ENCODE data around the gene GPR39.

The GPR39 gene

DNA sequence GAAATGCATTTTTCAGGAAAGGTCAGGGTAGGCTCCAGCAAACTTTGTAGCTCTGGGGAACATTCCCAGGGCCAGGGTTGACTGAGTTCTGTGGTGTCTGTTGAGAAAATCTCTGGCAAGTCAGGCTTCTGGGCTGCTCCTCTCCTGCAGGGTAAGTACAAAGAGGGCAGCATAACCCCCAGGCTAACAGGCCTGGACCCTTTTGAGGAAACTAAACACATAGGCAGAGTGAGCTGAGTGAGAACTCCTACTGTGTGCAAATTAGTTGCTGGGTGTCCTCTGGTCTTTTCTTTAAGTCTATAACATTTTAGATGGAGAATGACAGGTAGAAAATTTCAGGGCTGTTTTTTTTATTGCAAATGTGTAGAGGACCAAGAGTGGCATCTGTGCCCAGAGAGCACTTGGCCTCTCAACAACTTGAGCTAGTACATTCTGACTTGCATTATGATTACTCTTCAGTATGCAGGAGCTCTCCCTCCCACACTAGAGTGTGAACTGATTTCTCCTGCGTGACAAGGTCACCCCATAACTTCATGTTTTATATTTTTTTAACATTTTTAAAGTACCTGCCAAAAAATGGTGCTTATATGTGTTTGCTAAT is 49.9 kb downstream of the GPR39 start:
- peaks cover 6% of the 10 kb centered on the region for H3K27me3 Mint-ChIP-seq (ENCODE audit: low read depth, poor library complexity)
- no peak for DNase-seq
- no peak overlapping the region for H3K4me3 Mint-ChIP-seq
- peaks cover 32% of the 10 kb centered on the region for H3K9me3 Mint-ChIP-seq
- no peaks in the 10 kb centered on the region for H3K36me3 Mint-ChIP-seq (ENCODE audit: low read depth)
- peaks cover 5% of the 10 kb centered on the region for H3K4me1 Mint-ChIP-seq
- TF ChIP-seq, protein P1, sequence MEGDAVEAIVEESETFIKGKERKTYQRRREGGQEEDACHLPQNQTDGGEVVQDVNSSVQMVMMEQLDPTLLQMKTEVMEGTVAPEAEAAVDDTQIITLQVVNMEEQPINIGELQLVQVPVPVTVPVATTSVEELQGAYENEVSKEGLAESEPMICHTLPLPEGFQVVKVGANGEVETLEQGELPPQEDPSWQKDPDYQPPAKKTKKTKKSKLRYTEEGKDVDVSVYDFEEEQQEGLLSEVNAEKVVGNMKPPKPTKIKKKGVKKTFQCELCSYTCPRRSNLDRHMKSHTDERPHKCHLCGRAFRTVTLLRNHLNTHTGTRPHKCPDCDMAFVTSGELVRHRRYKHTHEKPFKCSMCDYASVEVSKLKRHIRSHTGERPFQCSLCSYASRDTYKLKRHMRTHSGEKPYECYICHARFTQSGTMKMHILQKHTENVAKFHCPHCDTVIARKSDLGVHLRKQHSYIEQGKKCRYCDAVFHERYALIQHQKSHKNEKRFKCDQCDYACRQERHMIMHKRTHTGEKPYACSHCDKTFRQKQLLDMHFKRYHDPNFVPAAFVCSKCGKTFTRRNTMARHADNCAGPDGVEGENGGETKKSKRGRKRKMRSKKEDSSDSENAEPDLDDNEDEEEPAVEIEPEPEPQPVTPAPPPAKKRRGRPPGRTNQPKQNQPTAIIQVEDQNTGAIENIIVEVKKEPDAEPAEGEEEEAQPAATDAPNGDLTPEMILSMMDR (IDR thresholded peaks at IDR 0.05): no peak
- H3K27ac Mint-ChIP-seq: no peak overlapping the region

DNA sequence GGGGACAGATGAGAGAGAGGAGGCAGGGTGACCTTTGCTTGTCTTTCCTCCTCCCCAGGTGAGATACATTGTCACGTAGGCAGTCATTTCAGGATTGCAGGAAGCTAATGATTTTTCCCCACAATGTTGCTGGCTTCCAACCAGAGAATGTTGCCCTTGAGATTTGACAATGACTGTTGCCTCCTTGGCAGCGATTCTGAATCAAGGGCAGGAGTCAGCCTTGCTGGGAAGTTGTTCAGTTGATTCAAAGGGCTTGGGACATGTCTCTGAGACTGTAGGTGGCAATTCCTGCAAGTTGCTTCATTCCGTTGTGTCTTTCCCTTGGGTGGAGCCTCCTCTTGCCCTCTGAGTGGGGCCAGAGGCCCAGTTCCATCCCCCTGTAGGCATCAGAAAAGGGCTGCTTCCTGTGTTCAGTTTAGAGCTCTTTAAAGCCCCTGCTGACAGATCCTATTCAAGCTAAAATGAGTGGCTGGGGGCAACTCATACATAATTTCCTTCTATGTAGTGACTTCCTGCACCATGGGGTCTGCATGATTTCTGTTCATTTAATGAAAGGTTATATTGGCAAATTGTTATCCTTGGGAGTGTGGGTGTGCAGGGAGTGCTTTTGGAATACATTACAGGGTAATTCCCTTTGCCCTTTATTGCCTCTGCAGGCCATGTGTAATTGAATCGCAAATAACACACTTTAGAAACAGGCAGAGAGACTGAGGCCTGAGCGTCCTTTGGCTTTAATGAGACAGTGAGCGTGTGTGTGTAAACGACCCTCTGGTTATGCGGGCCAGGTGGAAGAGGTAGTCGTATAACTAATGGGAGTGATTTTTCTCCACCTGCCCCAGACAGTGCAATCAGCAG is 52.4 kb downstream of the GPR39 start:
- TF ChIP-seq, protein P1 (IDR thresholded peaks at IDR 0.05): no peak
- no peaks in the 10 kb centered on the region for H3K27me3 Mint-ChIP-seq (ENCODE audit: low read depth, poor library complexity)
- H3K9me3 Mint-ChIP-seq: peaks cover 32% of the 10 kb centered on the region
- no peak overlapping the region for H3K4me3 Mint-ChIP-seq
- H3K36me3 Mint-ChIP-seq (ENCODE audit: low read depth): no peaks in the 10 kb centered on the region
- no peak overlapping the region for H3K27ac Mint-ChIP-seq
- H3K4me1 Mint-ChIP-seq: peaks cover 5% of the 10 kb centered on the region
- DNase-seq: no peak

DNA sequence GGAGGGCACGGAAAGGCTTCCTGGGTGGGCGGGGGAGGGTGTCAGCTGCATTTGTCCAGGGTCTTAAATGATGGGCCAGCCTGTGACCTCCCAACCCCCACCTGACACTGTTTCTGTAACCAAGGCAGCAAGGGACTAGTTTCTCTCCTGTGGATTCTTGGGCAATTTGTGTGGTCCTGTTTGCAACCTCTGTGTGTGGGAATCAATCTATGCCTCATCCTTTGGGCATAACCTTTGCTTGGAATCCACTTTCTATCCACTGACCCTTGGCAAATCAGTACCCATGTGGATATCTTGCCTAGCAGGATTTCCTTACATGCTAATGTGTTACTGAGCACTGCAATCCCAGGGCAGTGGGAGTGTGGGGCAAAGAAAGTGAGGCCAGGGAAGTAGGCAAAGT is 54.1 kb downstream of the GPR39 start:
- no peaks in the 10 kb centered on the region for H3K27me3 Mint-ChIP-seq (ENCODE audit: low read depth, poor library complexity)
- TF ChIP-seq, protein P1 (IDR thresholded peaks at IDR 0.05): no peak
- H3K9me3 Mint-ChIP-seq: peaks cover 19% of the 10 kb centered on the region
- DNase-seq: no peak
- H3K36me3 Mint-ChIP-seq (ENCODE audit: low read depth): no peaks in the 10 kb centered on the region
- H3K4me3 Mint-ChIP-seq: no peak overlapping the region
- no peak overlapping the region for H3K27ac Mint-ChIP-seq
- peaks cover 5% of the 10 kb centered on the region for H3K4me1 Mint-ChIP-seq

DNA sequence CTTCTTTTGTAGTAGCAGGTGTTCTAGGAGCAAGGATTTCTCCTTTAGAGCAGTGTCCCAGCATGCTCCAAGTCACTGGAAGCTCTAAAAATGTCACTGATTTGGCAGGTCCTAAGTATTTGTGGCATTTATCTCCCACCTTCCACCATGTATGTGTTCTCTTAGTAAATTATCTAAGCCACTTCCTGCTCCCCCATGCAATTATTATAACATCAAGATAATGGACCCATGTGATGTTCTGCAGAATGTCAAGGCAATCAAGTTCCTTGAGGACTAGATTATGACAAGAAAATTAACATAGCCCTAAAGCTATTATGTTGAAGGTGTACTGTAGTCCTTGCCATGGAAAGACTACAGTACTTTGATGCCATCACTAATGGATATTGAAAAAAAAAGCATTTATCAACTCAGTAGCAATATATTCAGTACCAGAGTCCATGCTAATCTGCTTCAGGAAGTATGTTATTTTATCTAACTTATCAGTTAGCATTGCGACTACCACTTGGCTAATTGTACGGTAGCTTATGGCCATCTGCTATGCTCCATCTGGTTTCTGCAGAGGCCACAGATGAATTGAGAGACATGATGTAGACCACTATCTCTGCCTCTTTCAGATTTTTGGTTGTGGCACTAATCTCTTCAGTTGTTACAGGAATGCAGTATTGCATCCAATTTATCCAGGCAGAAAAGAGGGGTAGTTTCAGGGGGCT is 56.7 kb downstream of the GPR39 start:
- no peak overlapping the region for H3K4me3 Mint-ChIP-seq
- H3K36me3 Mint-ChIP-seq (ENCODE audit: low read depth): no peaks in the 10 kb centered on the region
- TF ChIP-seq, protein P1 (IDR thresholded peaks at IDR 0.05): no peak
- no peak overlapping the region for H3K27ac Mint-ChIP-seq
- peaks cover 5% of the 10 kb centered on the region for H3K4me1 Mint-ChIP-seq
- no peaks in the 10 kb centered on the region for H3K27me3 Mint-ChIP-seq (ENCODE audit: low read depth, poor library complexity)
- no peak for DNase-seq
- no peaks in the 10 kb centered on the region for H3K9me3 Mint-ChIP-seq

DNA sequence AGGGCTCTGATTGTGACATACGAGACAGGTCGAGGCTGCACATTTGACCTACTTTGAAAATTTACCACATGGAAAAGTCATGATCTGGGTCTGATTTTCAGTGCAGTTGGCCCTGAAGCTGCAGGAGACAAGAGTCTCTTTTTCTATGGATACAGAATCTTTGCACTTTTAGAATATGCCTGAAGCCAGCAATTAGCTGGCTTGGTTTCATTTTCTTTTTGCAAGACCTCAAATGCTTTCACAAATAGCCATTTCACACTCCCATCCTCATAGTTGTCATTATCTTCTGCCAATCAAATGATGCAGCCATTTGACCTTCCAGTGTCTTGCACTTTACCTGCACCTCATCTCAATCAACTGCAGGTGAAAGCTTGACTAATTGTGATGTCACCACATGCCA is 59.0 kb downstream of the GPR39 start:
- H3K27me3 Mint-ChIP-seq (ENCODE audit: low read depth, poor library complexity): no peaks in the 10 kb centered on the region
- peaks cover 5% of the 10 kb centered on the region for H3K4me1 Mint-ChIP-seq
- no peaks in the 10 kb centered on the region for H3K9me3 Mint-ChIP-seq
- H3K4me3 Mint-ChIP-seq: no peak overlapping the region
- no peak for DNase-seq
- no peaks in the 10 kb centered on the region for H3K36me3 Mint-ChIP-seq (ENCODE audit: low read depth)
- no peak overlapping the region for H3K27ac Mint-ChIP-seq
- TF ChIP-seq, protein P1 (IDR thresholded peaks at IDR 0.05): no peak
